Lung (tissue), 13 donors: ENCODE results near the gene HSD17B12. TPM values are rescaled to one million over a fixed set of nuclear protein-coding genes. Genes with fewer than 3 reads are reported as not detected.

Experiments used
- ATAC-seq: fragments of 200-7000 bp; cut with Tn5 transposase; one replicate; pipeline ENCODE4 v1.9.1; 2020; ENCODE audit warnings: moderate number of reproducible peaks; ENCODE audit not compliant: insufficient read depth, low FRiP score
- DNase-seq, 3 donors: peaks; one replicate each; pipeline ENCODE4 v3.0.0-alpha.2; 2013 to 2017
- H3K27ac ChIP-seq, 2 donors: one replicate each; pipeline ENCODE4 v1.5.1; 2013; ENCODE audit warnings: mild to moderate bottlenecking in 2 of 2, moderate library complexity in 2 of 2, control low read depth in 1 of 2, inconsistent platforms in 1 of 2, low read depth in 1 of 2, low read length in 1 of 2
- H3K27me3 ChIP-seq, 3 donors: one replicate each; pipeline ENCODE4 v1.5.1; 2013; ENCODE audit warnings: low read length in 2 of 3; ENCODE audit not compliant: control insufficient read depth in 3 of 3, insufficient read depth in 3 of 3
- H3K36me3 ChIP-seq, 4 donors: one replicate each; pipeline ENCODE4 v1.5.1; 2013; ENCODE audit warnings: low read length in 4 of 4, mild to moderate bottlenecking in 1 of 4, moderate library complexity in 1 of 4; ENCODE audit not compliant: control insufficient read depth in 4 of 4, insufficient read depth in 4 of 4
- H3K4me1 ChIP-seq, 5 donors: one replicate each; pipeline ENCODE4 v1.5.1; 2013; ENCODE audit warnings: low read length in 5 of 5, mild to moderate bottlenecking in 2 of 5, moderate library complexity in 1 of 5; ENCODE audit not compliant: control insufficient read depth in 5 of 5, insufficient read depth in 5 of 5
- H3K4me3 ChIP-seq: one replicate; pipeline ENCODE4 v1.5.1; 2013; ENCODE audit warnings: mild to moderate bottlenecking, control low read depth, moderate library complexity
- H3K9ac ChIP-seq, 2 donors: one replicate each; pipeline ENCODE4 v1.5.1; 2013; ENCODE audit warnings: low read length in 2 of 2, control low read depth in 1 of 2; ENCODE audit not compliant: insufficient read depth in 1 of 2
- H3K9me3 ChIP-seq, 4 donors: one replicate each; pipeline ENCODE4 v1.5.1; 2013; ENCODE audit warnings: low read length in 3 of 4, mild to moderate bottlenecking in 1 of 4, moderate library complexity in 1 of 4; ENCODE audit not compliant: control insufficient read depth in 4 of 4, insufficient read depth in 3 of 4
- CTCF ChIP-seq: IDR thresholded peaks from 2 replicates; pipeline ENCODE4 v1.5.1; 2012; ENCODE audit warnings: mild to moderate bottlenecking; ENCODE audit errors: control extremely low read depth, extremely low read depth
- WGBS, 2 donors: extraction: QIAGEN DNeasy Blood & Tissue Kit; methylation state at CpG; one replicate each; pipeline ENCODE4 v1.1.7; 2013; 5-methylcytosine and 5-hydroxymethylcytosine counted together
- polyA plus RNA-seq, 2 donors: library from polyadenylated mRNA; stranded (reverse); fragments of 200-250 nt; gene quantifications; one replicate each; pipeline ENCODE4 v1.2.1, GENCODE V29; 2013
- small RNA-seq: library from RNA; depleted of rRNA; stranded (forward); fragments of <200 nt; gene quantifications from one replicate; pipeline ENCODE3, GENCODE V24; 2014; ENCODE audit warnings: low replicate concordance
- total RNA-seq, 2 donors: library from RNA; depleted of rRNA in 1 of 2; stranded (reverse); fragments of >200 nt in 1 of 2; gene quantifications; one replicate each; pipeline ENCODE4 v1.2.1, GENCODE V29; 2014 to 2021
- donor health status: control.
- donor health status: control.
- donor health status: Bipolar disorder and iron deficiency.
- donor health status: healthy.
- donor health status: DM: yes; HTN: yes; CAD: no.

Gene HSD17B12
- total and polyA plus RNA-seq, 4 donors, result 37.3 to 118 (median 87.1) TPM

DNA sequence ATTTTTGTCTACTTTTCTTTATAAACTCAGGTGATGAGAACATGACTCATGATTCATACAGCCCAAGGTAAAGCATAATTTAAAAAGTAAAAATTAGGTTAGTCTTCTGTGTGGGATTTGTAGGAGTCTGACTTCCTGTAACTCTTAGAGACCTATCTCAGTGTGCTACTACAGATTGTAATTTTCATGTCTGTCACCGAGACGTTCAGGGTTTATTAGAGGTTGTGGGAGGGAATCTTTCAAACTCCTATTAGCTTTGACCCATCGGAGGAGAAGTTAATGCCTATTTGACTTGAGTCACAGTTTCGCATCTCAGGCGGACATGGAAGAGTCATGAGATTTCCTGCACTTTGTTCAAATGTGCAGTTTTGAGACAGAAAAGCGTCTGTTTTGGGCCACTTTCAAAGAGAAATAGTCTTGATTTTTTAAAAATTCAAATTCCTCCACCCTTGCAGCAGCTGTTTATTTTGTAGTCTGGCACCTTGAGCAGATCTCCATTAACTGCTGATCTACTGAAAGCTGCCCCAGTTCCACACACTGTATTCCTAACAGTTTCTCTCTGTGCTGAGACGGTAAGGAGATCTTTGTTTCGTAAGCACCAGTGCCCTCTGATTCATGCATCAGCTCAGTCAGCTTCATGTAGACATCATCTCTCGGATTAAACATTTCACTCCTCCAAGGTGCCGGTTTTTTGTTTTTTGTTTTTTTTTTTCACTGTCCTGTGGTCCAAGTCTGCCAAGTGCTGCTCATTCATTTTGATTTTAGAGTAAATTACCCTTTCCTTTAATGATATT lies 224.4 kb downstream of the HSD17B12 start:
- 79 to 86% methylated on average over 10 of the region's 10 CpGs for WGBS, 2 donors
- DNase-seq, result peak in 2 of 3 donors; percentile 22 to 65
- H3K4me1 ChIP-seq, result peaks cover 0 to 32% (median 20%) of the 10 kb centered on the region in 5 donors
- H3K9ac ChIP-seq, result peak overlapping the region in 1 of 2 donors; percentile 67
- no peak for TF ChIP-seq CTCF
- no peak overlapping the region for H3K4me3 ChIP-seq
- no peak for ATAC-seq
- no peaks in the 10 kb centered on the region for H3K27me3 ChIP-seq
- H3K27ac ChIP-seq, result peak overlapping the region in 1 of 2 donors; percentile 41
- no peaks in the 10 kb centered on the region for H3K9me3 ChIP-seq
- H3K36me3 ChIP-seq, result peaks cover 14 to 23% (median 16%) of the 10 kb centered on the region in 4 donors

GRCh38 chr11:43905813-43906241 lies 225.3 kb downstream of the HSD17B12 start:
- no peak for ATAC-seq
- H3K36me3 ChIP-seq, result peaks cover 14 to 29% (median 17%) of the 10 kb centered on the region in 4 donors
- no peaks in the 10 kb centered on the region for H3K9me3 ChIP-seq
- TF ChIP-seq CTCF, result no peak
- 78 to 86% methylated on average over 2 of the region's 2 CpGs for WGBS, 2 donors
- peak; percentile 90 to 98 (median 98) for DNase-seq
- peak overlapping the region; percentile 21 to 40 for H3K27ac ChIP-seq
- peak overlapping the region in 1 of 2 donors; percentile 67 for H3K9ac ChIP-seq
- H3K4me1 ChIP-seq, result peaks cover 0 to 32% (median 20%) of the 10 kb centered on the region in 5 donors
- H3K4me3 ChIP-seq, result no peak overlapping the region
- H3K27me3 ChIP-seq, result no peaks in the 10 kb centered on the region

Small RNA genes within 50 kb of the gene (small RNA-seq; reads per million reads assigned to genes)
- gene PHBP2, result not detected
- gene RPL23AP63, result not detected

Other genes with a start within 250 kb of the HSD17B12 start
- 10 to 100 TPM; 42.8 to 43.7 TPM for gene ALKBH3, start 200.1 kb downstream of the HSD17B12 start, total RNA-seq
- gene ALKBH3, start 200.1 kb downstream of the HSD17B12 start, polyA plus RNA-seq, result 10 to 100 TPM; 22.6 to 23.6 TPM